GM19023 (cell line): ENCODE measurements around the gene ASB1.

Experiments
- ATAC-seq: cut with Tn5 transposase; IDR thresholded peaks from one replicate; pipeline ENCODE4 v1.9.1; 2021; ENCODE audit warnings: mild to moderate bottlenecking, moderate library complexity; ENCODE audit not compliant: unreplicated experiment

Gene ASB1

GRCh38 chr2:238489431-238489830, 62.7 kb downstream of the ASB1 start:
- no peak for ATAC-seq

DNA sequence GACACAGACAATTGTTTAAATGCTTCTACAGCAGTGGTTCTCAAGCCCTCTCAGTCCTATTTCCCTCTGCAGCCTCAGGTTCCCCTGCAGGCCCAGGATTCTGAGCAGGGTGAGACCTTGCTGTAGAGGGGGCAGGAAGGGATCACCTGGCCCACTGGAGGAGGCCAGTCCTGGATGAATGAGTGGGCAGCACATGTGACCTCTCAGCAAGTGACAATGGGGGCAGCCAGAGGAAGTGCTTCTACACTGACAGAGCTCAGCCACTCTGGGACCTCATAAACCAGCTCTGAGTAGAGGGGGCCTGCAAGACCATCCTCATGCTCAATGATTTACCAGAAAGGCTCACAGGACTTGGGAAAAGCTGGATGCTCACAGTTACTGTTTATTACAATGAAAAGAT, 63.2 kb downstream of the ASB1 start:
- ATAC-seq, result no peak

- no peak for ATAC-seq
Observed at GRCh38 chr2:238492840-238493239, 66.1 kb downstream of the ASB1 start.

- ATAC-seq, result no peak
Observed at GRCh38 chr2:238493411-238493810, 66.7 kb downstream of the ASB1 start.

DNA sequence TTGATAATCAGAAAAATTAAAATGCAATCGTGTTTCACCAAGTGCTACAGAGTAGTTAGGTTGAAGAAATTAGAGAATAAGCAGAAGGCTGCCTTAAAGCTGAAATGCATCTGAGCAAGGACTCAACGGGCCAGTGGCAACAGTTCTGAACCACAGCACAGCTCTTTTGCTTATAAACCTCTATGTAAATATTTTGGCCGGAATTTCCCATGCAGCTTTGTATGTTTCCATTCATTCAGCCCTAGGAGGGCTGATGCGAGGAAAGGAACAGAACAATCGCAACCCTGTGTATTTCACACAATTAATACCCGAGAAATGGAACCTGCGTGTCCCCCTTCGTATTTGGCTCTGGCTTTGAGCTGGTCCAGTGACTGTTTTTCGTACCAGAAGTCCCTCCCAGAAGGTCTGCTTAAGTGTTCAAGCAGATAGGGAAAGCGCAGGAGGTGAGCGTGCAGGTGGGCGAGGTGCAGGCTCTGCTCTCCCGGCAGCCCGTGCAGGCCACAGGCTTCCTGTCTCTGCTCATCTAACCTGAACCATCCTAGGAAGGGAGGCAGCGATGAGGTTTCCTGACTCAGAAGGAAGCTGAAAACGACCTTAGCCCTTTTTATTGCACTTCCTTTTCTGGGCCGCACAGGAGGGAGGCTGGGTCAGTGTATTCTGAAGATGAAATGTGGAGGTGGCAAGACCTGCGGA, 67.3 kb downstream of the ASB1 start:
- ATAC-seq, result no peak

DNA sequence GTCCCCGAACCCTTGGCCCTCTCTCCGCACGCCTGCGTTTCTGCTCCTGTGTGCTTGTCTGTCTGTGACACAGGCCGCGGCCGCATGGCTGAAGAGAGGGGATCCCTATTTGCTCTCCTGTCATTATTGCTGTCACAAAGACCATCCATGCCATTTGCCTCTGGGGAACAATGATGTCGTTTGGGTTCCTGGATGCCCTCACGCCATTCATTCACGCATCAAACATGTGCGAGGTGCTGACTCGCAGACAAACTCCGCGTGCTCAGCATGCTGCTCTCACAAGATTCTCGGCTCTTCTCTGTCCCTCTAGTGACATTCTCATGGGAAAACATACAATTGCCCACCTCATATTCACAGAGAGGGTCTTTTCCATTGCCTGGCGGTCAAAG, 67.8 kb downstream of the ASB1 start:
- no peak for ATAC-seq

DNA sequence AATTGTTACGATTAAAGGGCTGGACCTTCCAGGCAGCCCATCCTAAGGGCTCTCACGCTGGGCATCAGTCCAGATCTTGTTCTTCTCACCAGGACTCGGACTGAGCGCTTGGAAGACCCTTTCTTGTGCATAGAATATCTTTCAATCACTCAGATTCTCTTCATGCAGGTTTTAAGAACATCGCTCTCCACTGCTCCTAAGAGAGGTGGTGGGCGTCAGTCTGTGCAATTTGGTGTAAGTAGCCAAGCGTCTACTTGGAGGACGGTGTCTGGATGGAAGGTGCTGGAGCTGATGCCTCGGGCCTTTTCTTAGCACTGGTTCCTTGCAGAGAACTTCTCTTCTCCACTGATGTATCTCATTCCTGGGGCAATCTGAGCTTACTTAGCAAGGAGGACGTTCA, 68.7 kb downstream of the ASB1 start:
- ATAC-seq, result no peak

- no peak for ATAC-seq
Observed at GRCh38 chr2:238496756-238497609, 70.3 kb downstream of the ASB1 start.

- no peak for ATAC-seq
Observed at GRCh38 chr2:238497610-238498005, 70.9 kb downstream of the ASB1 start.

GRCh38 chr2:238498188-238498587, 71.5 kb downstream of the ASB1 start:
- no peak for ATAC-seq

- ATAC-seq, result no peak
Observed at GRCh38 chr2:238498691-238499295, 72.1 kb downstream of the ASB1 start.

GRCh38 chr2:238499731-238500580, 73.2 kb downstream of the ASB1 start:
- ATAC-seq, result no peak

GRCh38 chr2:238501311-238501710, 74.6 kb downstream of the ASB1 start:
- ATAC-seq, result no peak
